Spinal cord (tissue), 10 donors: ENCODE results near the gene POU6F1. TPM values are rescaled to one million over a fixed set of nuclear protein-coding genes. Genes with fewer than 3 reads are reported as not detected.

ENCODE experiments used
- DNase-seq, 6 donors: peaks; one replicate each; pipeline versions ENCODE4 v3.0.0 to v3.0.0-alpha.2; 2013 to 2015; ENCODE audit warnings: low spot score in 6 of 6, low read depth in 4 of 6
- H3K27ac ChIP-seq: one replicate; pipeline ENCODE4 v1.5.1; 2013; ENCODE audit warnings: low read depth, low read length, control low read depth
- H3K27me3 ChIP-seq: one replicate; pipeline ENCODE4 v1.6.1; 2013; ENCODE audit warnings: low read length; ENCODE audit not compliant: control insufficient read depth, insufficient read depth
- H3K36me3 ChIP-seq: one replicate; pipeline ENCODE4 v1.6.1; 2013; ENCODE audit warnings: low read length; ENCODE audit not compliant: control insufficient read depth, insufficient read depth
- H3K4me1 ChIP-seq: one replicate; pipeline ENCODE4 v1.6.1; 2013; ENCODE audit warnings: low read length; ENCODE audit not compliant: control insufficient read depth, insufficient read depth
- H3K4me3 ChIP-seq: one replicate; pipeline ENCODE4 v1.5.1; 2013; ENCODE audit warnings: low read depth, low read length, control low read depth
- H3K9me3 ChIP-seq: one replicate; pipeline ENCODE4 v1.6.1; 2013; ENCODE audit warnings: low read length; ENCODE audit not compliant: control insufficient read depth, insufficient read depth
- WGBS: methylation state at CpG from one replicate; pipeline ENCODE4 v1.1.5; 2013; ENCODE audit warnings: missing lambda C conversion rate; ENCODE audit not compliant: insufficient coverage; 5-methylcytosine and 5-hydroxymethylcytosine counted together
- polyA plus RNA-seq, 2 donors: library from polyadenylated mRNA; unstranded; fragments of 120-200 nt; gene quantifications; one replicate each; pipeline ENCODE4 v1.2.1, GENCODE V29; 2013; ENCODE audit not compliant: insufficient read length in 2 of 2
- total RNA-seq, 2 donors: library from RNA; depleted of rRNA in 1 of 2; stranded (reverse); fragments of 120-200 nt in 1 of 2; fragments of >200 nt in 1 of 2; gene quantifications; one replicate each; pipeline versions ENCODE4 v1.2.3 to v1.2.4, GENCODE V29; 2013 to 2014
- donor health status: healthy.

The POU6F1 gene
- total and polyA plus RNA-seq, 4 donors = 8.8 to 44.2 (median 21.3) TPM

DNA sequence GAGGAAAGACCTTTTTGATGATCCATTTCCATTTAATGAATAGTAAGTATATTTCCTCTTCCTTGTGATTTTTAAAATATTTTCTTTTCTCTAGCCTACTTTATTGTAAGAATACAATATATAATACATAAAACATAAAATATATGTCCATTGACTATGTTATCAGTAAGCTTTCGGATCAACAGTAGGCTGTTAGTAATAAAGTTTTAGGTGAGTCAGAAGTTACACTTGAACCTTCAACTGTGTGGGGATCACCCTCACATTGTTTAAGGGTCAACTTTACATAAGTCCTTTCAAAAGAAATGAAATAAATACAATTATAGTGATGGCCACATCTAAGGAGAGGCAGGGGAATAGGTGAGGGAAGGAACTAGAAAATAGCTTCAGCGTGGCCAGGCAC lies 40.0 kb downstream of the POU6F1 start:
- no CpG with 5 or more reads among the region's 2 CpGs for WGBS
- Histone ChIP-seq H3K27ac (no peak overlapping the region), H3K4me1 (peaks cover 4% of the 10 kb centered on the region), H3K27me3 (no peaks in the 10 kb centered on the region), H3K4me3 (no peak overlapping the region), H3K36me3 (no peaks in the 10 kb centered on the region), H3K9me3 (no peaks in the 10 kb centered on the region)
- DNase-seq = no peak

DNA sequence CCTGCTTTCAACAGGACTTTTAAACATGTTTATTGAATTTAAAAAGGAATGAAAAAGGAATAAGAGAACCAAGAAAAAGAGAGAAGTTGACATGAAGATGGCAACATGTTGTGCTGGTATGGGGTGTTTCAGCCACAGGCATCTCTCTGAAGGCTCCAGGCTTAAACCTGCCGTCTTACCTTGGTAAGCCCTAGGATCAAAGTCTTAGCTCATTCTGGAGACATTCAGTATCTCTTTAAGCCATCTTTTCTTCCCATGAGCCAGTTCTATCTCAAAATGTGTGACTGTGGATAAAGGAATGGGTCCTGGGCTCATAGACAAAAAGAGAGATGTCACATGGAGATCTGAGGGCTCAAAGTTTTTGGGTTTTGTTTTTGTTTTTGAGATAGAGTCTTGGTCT lies 43.4 kb downstream of the POU6F1 start:
- no peak overlapping the region for H3K27ac ChIP-seq
- H3K27me3 ChIP-seq = no peaks in the 10 kb centered on the region
- no CpG with 5 or more reads among the region's 1 CpG for WGBS
- peaks cover 9% of the 10 kb centered on the region for H3K4me1 ChIP-seq
- no peak overlapping the region for H3K4me3 ChIP-seq
- no peak for DNase-seq
- no peaks in the 10 kb centered on the region for H3K9me3 ChIP-seq
- no peaks in the 10 kb centered on the region for H3K36me3 ChIP-seq

DNA sequence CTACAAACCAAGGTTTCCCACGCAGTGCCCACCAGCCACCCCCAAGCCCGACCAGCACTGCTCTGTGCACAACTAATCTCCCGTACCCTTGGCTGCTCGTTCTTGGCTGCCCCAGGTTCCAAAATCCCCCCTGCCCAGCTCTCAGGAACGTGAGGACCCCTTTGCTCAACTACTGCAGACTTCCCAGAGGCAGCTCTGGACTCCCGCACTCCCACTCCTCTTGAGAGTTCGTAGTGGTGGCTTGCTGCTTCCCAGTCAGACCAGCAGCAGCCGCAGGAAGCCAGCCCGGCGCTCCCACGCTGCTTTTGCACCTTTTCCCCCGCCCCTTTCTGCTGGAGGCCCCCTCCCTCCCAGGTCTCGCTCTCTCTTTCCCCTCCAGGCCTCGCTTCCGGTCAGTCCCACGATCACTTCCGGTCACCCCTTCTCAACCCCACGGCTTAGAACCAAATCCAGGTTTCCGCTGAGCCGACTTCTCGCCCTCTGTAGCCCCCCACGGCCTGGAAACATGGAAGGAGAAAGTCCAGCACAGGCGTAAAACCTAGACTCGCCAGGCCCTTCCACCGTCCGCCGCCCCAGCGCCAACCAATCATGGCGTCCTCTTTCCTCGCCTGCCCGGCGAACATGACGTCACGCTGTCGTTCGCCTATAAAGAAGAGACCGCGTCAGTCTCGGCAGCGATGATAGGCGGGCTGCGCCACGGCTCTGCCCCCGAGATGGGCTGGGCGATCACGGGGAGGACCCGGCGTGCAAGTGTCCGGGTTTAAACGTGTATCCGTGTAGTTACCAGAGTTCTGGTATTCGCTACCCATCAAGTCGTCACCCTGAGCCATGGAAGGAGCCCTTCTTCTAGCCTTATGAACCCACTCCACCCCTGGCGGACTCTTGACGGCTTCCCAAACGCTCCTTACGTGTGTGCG lies 45.1 kb downstream of the POU6F1 start, which contains the start of gene TFCP2:
TSS of gene TFCP2 (minus strand) at position 621 of the 917 bp plus-strand sequence. CDS start 713 bp downstream, outside the sequence.
- peak; percentile 90 to 99 (median 94) for DNase-seq
- Histone ChIP-seq H3K4me3 (peak within 1 kb of the TSS; percentile 92), H3K36me3 (no peaks in the 10 kb centered on the region), H3K27ac (peak within 1 kb of the TSS; percentile 99), H3K4me1 (peaks cover 9% of the 10 kb centered on the region), H3K27me3 (no peaks in the 10 kb centered on the region), H3K9me3 (no peaks in the 10 kb centered on the region)
- under 1% methylated on average over 58 of the region's 58 CpGs for WGBS

DNA sequence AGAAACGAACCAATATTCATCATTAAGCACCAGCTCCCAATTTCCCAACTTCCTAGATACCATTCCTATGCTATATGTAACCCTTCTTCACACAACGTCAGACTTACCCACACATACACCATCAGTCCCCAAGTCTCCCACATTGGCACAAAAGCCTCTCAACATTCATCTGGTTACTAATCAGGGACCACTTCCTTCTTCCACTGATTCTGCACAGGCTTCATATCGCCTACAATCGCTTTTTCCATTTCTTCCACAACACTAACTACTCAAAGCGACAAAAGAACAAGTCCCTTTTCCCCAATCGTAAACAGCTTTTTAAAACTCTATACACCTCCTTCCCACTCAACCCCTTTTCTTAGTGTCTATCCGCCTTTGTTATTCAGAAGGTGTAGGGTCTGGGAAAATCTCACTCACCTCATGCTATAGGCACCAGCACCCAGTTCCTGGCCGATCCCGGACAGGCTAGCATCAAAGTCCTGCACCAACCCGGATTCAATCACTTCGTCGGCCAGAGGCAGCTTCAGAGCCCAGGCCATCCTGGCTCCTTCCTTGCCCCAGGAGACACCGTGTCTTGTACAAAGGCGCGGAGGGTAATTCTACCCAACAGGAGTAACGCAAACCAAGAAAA lies 45.9 kb downstream of the POU6F1 start:
- H3K4me3 ChIP-seq = peak overlapping the region; percentile 92
- H3K27me3 ChIP-seq = no peaks in the 10 kb centered on the region
- DNase-seq = peak in 3 of 6 donors; percentile 2 to 33 (median 17)
- 5% methylated on average over 16 of the region's 16 CpGs for WGBS
- H3K9me3 ChIP-seq = no peaks in the 10 kb centered on the region
- peaks cover 9% of the 10 kb centered on the region for H3K4me1 ChIP-seq
- H3K27ac ChIP-seq = peak overlapping the region; percentile 99
- no peaks in the 10 kb centered on the region for H3K36me3 ChIP-seq

DNA sequence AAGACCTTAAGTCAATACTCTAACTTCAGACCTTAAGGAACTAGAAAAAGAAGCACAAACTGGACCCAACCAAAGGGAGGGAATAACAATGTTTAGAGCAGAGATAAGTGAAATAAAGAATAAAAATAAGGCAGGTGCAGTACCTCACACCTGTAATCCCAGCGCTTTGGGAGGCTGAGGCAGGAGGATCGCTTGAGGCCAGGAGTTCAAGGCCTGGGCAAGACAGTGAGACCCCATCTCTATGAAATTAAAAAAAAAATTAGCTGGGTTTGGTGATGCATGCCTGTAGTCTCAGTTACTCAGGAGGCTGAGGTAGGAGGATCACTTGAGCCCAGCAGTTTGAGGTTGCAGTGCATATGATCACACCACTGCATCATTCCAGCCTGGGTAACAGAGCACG lies 54.1 kb downstream of the POU6F1 start:
- no CpG with 5 or more reads among the region's 3 CpGs for WGBS
- DNase-seq = no peak
- H3K4me1 ChIP-seq = peaks cover 3% of the 10 kb centered on the region
- no peaks in the 10 kb centered on the region for H3K9me3 ChIP-seq
- no peaks in the 10 kb centered on the region for H3K36me3 ChIP-seq
- no peaks in the 10 kb centered on the region for H3K27me3 ChIP-seq
- no peak overlapping the region for H3K4me3 ChIP-seq
- H3K27ac ChIP-seq = no peak overlapping the region

DNA sequence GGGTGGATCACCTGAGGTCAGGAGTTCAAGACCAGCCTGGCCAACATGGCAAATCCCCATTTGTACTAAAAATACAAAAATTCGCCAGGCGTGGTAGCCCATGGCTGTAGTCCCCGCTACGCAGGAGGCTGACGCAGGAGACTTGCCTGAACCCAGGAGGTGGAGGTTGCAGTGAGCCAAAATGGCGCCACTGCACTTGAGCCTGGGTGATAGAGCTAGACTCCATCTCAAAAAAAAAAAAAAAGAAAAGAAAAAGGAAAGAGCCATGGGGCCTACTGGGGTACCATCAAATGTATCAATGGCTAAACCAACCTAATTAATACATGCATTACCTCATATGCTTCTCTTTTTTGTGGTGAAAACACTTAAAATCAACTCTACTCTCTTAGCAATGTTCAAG lies 55.6 kb downstream of the POU6F1 start:
- 100% methylated on average over 1 of the region's 6 CpGs for WGBS
- no peak for DNase-seq
- Histone ChIP-seq H3K27me3 (no peaks in the 10 kb centered on the region), H3K36me3 (no peaks in the 10 kb centered on the region), H3K27ac (no peak overlapping the region), H3K4me1 (peaks cover 3% of the 10 kb centered on the region), H3K4me3 (no peak overlapping the region), H3K9me3 (no peaks in the 10 kb centered on the region)

DNA sequence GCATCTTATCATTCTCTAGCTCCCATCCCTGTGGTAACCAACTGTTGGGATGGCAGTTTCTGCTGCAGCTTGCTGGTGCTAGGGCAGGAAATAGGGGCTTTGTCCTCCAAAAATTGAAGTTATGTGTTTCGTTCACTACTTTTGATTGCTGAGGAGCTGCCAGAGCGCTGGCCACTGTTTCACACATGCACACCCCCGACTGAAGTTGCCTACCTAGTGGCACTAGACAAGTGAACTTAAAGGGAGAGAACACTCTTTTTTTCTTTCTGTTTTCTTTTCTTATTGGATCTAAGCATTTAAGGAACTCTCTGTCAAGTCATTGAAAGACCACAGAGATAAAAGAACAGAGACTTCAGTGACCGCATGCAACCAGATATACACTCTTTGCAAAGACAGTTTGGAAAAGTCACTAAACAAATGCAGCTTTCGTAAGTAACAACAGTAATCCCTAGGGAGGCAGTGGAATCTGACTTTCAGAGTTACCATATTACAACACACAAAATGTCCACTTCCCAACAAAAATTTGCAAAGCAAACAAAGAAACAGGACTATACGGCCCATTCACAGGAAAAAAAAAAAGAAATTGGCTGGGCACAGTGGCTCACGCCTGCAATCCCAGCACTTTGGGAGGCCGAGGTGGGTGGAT lies 56.9 kb downstream of the POU6F1 start:
- Histone ChIP-seq H3K27me3 (no peaks in the 10 kb centered on the region), H3K4me1 (peaks cover 3% of the 10 kb centered on the region), H3K9me3 (no peaks in the 10 kb centered on the region), H3K27ac (no peak overlapping the region), H3K4me3 (no peak overlapping the region), H3K36me3 (no peaks in the 10 kb centered on the region)
- DNase-seq = no peak
- 85% methylated on average over 3 of the region's 8 CpGs for WGBS

DNA sequence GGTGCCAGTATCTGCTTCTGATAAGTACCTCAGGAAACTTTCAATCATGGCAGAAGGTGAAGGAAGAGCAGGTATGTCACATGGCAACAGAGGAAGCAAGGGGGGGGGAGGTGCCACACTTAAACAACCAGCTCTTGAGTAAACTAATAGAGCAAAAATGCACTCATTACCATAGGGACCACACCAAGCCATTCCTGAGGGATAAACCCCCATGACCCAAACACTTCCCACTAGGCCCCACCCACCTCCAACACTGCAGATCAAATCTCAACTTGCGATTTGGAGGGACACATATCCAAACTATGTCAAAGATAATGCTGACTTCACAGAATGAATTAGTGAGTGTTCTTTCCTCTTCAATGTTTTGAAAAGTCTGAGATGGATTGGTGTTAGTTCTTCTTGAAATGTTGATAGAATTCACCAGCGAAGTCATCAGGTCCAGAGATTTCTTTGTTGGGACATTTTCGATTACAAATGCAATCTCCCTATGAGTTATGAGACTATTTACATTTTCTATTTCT lies 61.6 kb downstream of the POU6F1 start:
- WGBS = no CpG with 5 or more reads among the region's 3 CpGs

DNA sequence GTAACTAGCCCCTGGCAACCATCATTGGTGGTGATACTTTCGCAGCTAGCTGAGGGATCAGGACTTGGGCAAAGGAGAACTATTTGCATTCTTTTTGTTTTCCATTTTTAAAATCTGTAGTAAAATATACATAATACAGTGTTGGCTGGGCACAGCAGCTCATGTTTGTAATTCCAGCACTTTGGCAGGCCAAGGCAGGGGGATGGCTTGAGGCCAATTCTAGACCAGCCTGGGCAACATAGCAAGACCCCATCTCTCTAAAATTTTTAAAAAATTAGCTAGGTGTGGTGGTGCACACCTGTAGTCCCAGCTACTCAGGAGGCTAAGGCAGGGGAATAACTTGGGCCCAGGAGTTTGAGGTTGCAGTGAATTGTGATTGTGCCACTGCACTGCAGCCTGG lies 64.9 kb downstream of the POU6F1 start:
- H3K27ac ChIP-seq = no peak overlapping the region
- no peaks in the 10 kb centered on the region for H3K4me1 ChIP-seq
- WGBS = no CpG with 5 or more reads among the region's 1 CpG
- H3K36me3 ChIP-seq = no peaks in the 10 kb centered on the region
- no peak for DNase-seq
- no peaks in the 10 kb centered on the region for H3K27me3 ChIP-seq
- H3K9me3 ChIP-seq = no peaks in the 10 kb centered on the region
- H3K4me3 ChIP-seq = no peak overlapping the region

More for the DNA sequence above, 61.6 kb downstream of the POU6F1 start:
- no peak overlapping the region for H3K27ac ChIP-seq
- no peaks in the 10 kb centered on the region for H3K27me3 ChIP-seq
- peaks cover 3% of the 10 kb centered on the region for H3K4me1 ChIP-seq
- H3K9me3 ChIP-seq = no peaks in the 10 kb centered on the region
- H3K4me3 ChIP-seq = no peak overlapping the region
- H3K36me3 ChIP-seq = no peaks in the 10 kb centered on the region
- DNase-seq = no peak
